Activated CD4-positive, alpha-beta T cell treated with anti-CD3 and anti-CD28 coated beads, Interleukin-2, amount 50 U/mL, for 48 hours (primary cell): ENCODE measurements around the gene VSIG10L2.
A peak's percentile ranks its signal among the peaks of the same experiment; 100 is the strongest.
"Not testable (repeated sequence)": the region's sequence is repeated elsewhere in the genome, so short reads cannot be mapped to it uniquely, and the experiment has no call there.

Source experiments
- DNase-seq, 2 experiments: peaks; one replicate each; pipeline ENCODE4 v3.0.0-alpha.2; 2020

Gene VSIG10L2

DNA sequence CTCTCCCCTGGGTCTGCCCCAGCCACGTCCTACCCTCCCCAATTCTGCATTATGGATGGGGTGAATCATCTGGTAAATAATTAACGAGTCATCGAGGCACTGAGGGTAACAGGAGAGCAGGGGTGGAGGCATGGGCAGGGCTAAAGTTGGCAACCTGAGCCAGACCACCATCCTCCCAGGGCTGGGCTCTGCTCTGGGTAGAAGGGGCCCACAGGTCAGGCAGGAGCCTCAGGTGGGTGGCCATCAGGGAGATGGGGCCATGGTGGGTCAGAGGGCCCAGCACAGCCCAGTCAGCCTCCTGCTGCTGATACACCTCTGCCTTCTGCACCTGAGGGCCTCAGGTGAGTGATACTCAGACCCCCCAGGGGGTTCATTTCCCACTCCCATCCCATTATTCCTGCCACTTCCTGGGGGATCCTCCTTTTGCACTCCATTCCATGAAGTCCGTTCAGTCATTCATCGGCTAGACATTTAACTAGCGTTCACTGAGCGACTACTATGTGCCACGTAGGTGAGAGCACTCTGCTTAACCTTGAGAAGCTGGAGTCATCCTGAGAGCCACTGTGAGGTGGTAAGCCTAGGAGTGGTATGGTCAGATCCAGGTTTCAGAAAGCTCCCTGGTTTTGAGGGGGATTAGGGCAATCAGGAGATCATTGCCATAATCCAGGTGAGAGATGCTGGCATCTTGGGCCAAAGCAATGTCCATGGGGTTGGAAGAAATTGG lies at the start of gene VSIG10L2:
TSS of gene VSIG10L2 (plus strand) at position 248 of the 724 bp plus-strand sequence. CDS start at position 260, 12 bp downstream.
- no peak for DNase-seq

DNA sequence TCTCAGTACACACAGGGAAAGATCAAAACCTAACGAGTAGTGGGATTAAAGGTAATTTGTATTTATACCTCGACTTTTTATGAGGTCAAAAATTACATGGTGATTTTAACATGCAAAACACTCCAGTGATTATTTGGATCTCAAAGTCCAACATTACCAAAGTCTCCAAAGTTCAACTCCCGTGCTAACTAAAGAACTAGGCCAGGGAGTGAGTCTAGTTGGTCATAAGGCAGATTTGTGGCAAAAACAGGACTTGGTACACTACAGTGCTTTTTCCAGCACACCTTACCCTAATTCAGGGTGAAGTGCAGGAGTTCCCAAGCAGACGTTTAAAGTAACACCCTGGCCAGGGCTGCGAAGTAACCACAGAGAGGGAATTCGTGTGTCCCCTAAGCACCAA lies 44.0 kb upstream of the VSIG10L2 start:
- DNase-seq = no peak

DNA sequence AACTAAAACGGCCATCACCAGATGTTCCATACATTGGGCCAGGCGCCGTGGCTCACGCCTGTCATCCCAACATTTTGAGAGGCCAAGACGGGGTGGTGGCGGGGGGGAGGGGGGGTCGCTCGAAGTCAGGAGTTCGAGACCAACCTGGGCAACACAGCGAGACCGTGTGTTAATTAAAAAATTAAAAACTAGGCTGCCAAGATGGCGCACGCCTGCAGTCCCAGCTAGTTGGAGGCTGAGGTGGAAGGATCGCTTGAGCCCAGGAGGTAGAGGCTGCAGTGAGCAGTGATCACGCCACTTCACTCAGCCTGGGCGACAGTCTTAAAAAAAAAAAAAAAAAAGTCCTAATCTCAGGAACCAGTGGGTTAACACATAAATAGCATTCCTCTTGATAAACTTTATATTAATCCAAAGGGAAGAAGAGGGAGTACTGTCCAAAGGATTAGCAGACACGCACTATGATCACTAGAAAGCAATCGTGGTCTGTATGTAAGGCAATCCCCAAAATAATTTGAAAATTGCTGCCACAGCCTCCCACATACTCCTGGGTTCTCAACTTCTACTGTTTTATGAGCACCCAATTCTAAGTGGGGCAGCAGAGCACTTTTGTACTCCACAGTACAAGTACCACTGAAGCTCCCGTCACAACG lies 43.4 kb upstream of the VSIG10L2 start:
- no peak for DNase-seq

DNA sequence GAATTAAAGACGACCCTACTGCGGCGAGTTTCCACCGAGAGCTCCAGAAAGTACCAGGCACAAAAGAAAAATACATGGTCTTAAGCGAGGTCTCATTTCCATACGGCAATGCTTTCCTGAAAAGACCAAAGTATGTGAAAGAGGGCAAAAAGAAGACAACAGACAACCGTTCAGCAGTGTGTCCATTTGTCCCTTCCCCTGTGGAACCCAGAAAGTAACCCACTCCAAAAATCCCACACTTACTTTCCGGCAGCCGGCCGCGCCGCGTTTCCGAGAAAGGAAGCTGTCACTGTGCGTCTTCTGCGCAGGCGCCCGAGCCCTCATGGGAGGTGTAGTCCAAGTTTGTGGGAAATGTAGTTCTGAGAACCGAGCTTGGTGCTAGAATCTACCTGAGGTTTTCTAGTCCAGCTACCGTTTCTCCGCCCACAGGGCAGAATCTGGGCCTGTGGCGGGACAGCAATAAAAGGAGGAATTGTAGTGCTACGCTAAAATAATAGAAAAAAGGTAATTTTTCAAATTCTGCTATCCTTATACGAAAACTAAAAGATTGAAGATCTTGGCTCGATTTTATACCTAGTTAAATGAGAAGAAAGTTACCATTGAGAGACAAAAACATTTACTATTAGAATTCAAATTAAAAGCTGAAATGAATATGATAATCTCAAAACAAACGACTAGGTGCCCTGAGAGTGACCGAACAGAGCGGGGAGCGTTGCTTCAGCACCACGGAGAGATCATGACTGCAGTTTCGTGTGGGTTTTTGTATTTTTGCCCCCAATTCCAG lies 42.7 kb upstream of the VSIG10L2 start, which contains the start of gene PUS3:
TSS of gene PUS3 (minus strand) at position 280 of the 784 bp plus-strand sequence. CDS start 6,922 bp downstream, outside the sequence.
- DNase-seq = peak; percentile 90 to 92

DNA sequence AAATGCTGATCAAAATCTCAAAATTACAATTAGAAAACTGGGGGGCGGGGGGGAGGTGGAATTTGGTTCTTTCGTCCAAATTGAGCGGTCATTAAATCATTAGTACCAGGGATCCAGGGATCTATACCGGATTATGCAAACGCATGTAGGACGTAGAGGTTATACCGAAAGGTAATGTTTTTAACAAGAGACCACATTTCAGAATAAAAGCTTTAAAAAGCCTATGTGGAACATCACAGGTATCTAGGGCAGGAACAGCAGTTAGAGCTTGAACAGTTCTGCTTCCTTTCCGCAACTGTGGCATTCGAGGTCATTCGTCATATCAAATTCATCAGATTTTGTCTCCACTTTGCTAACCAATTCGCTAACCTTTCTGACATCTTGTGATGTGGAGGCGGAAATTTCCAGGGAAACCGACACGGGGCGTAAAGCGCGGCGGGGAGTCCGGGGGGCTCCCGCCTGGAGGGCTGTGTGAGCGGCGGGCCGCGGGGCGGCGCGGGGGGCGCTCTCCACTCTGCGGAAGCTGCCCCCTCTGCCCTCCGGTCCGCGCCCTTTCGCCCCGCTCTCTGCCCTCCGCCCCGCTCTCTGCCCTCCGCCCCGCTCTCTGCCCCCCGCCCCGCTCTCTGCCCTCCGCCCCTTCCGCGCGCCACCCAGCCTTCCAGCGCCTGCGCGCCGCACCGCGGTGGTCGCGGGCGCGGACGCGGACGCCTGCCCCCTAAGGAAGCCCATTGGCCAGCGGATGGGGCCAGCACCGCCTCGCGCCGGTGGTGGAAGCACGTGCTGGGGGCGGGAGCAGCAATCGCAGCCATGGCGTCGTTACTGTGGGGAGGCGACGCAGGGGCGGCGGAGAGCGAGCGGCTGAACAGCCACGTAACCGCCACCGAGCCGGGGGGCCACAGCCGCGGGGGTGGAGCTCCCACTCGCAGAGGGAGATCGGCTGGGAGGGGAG lies 41.9 kb upstream of the VSIG10L2 start, which contains the start of gene DDX25:
TSS of gene DDX25 (plus strand) at position 798 of the 949 bp plus-strand sequence. CDS start at position 808, 10 bp downstream.
- DNase-seq = peak; percentile 6 to 8

DNA sequence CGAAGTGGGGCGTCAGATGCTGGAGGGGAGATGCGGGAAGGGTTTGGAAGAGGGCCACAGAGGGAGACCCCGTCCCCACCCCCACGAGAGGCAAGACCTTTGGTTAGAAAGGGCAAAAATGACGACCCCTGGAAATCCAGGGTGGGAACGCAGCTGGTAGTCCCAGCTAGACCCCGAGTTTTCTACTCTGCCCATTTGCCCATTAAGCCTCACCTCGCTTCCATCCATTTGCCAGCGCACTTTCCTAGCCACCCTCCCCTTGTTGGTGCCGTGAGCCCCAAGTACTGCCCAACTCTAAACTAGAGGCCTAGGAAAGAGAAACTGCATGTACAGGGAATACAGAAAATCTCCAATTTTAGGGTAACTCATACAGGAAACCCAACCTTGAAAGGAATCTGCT lies 41.2 kb upstream of the VSIG10L2 start:
- DNase-seq = no peak

DNA sequence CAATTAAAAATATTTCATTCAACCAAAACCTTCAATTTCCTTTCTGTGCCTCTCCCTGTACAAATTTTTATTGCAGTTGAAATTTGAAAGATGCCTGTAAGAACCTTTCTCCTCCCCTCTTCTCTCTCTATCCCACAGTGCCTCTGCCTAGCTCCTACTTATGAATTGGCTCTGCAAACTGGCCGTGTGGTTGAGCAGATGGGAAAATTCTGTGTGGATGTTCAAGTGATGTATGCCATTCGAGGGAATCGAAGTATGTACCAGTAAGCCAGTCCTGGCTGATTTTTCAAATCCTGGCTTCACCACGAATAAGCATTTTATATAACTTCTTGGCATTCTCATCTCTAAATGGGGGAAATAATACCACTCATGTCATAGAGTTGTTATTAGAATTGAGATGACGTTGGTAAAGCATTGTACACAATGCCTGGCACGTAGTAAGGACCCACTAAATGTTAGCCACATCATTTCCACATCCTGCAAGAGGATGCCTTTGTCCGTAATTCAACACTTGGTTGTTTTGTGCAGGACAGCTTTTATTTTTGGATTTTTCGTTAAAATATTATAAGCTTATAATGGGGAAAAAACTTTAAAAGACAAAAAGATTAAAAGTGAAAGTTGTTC lies 35.5 kb upstream of the VSIG10L2 start:
- DNase-seq = no peak

DNA sequence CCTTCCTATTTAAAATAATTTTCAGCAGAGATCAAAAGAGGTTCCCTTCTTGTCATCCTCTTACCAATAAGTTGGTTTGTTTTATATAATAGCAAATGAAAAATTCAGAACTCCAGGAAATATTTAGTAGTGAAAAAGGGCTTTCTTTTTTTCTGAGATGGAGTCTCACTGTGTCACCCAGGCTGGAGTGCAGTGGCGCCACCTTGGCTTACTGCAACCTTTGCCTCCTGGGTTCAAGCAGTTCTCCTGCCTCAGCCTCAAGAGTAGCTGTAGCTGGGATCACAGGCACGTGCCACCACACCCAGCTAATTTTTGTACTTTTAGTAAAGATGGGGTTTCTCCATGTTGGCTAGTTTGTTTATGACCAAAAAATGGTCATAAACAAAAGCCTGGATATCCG lies 31.2 kb upstream of the VSIG10L2 start:
- not testable (repeated sequence) for DNase-seq

DNA sequence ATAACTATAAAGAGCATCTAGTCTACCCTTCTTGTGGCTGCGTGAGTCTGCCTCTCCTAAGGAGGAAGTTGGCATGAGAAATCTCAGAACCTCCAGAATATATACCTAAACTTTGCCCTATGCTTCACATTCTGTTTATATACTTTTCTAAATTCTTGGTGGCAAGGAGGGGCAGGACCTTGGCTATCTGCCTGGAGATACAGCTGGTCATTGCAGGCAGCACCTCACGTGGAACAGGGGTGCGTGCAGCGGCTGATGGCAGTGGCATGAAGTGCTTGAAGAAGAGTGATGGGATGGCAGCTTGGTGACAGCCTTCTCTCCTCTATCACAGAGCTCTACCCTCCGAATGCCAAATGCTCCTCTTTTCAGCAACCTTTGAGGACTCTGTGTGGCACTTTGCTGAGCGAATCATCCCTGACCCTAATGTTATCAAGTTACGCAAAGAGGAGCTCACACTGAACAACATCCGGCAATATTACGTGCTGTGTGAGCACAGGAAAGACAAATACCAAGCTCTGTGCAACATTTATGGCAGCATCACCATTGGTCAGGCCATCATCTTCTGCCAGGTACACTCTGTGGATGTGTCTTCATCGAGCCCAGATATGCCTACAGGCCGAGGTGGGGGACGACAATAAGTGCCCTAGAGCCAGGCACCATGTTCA lies 29.0 kb upstream of the VSIG10L2 start:
- DNase-seq = no peak

DNA sequence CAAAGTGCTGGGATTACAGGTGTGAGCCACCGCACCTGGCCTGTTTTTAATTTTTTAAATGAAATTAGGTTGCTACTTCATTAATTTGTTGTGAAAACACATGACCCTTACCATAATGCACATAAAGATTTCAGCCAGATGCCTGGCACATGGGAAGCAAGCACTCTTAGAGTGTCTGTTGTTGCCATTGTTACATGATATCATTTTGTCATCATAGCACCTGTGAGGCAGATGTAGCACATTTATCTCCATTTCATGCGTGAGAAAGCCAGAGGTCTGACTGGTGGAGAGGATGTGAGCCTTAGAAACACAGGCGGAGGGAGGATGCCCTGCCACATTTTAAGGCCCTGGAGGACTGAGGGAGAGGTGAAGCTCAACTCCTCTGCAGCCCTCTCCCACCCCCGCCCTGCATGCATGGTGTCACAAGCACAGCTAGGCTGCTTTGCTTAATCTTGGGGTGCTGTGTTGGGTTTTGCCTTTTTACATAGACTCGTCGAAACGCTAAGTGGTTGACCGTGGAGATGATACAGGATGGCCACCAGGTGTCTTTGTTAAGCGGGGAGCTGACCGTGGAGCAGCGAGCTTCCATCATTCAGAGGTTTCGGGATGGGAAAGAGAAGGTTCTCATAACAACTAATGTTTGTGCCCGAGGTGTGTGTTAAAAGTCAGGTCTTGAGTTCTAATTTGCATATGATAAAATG lies 27.6 kb upstream of the VSIG10L2 start:
- DNase-seq = no peak

DNA sequence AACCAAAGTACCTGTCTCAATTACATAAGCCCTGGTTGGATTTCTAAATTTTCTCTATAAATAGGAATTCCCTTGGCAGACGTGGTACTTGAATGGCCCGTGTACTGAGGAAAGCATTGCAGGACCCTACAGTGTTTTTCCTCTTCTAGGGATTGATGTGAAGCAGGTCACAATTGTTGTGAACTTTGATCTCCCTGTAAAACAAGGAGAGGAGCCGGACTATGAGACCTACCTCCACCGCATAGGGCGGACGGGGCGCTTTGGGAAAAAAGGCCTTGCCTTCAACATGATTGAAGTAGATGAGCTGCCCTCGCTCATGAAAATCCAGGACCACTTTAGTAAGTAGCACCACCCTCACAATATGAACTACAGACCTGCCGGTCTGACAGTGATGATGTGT lies 24.8 kb upstream of the VSIG10L2 start:
- no peak for DNase-seq

DNA sequence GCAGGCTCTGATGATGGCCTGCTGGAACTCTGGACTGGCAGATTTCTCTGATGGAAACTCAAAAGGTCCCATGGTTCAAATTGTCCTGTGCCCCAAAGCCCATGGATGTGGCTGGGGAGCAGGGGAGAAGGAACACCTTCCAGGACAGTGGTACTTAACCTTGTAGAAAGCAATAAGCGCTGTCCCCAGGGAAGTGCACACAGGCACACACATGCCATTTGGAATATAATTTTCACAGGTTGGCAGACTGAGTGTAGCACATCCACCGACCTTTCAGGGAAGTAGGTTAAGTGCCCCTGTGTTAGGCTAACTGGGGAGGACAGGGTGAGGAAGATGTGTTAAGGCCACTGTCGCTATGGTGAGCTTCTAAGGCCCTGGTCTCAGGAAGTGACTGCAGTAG lies 23.7 kb upstream of the VSIG10L2 start:
- no peak for DNase-seq

DNA sequence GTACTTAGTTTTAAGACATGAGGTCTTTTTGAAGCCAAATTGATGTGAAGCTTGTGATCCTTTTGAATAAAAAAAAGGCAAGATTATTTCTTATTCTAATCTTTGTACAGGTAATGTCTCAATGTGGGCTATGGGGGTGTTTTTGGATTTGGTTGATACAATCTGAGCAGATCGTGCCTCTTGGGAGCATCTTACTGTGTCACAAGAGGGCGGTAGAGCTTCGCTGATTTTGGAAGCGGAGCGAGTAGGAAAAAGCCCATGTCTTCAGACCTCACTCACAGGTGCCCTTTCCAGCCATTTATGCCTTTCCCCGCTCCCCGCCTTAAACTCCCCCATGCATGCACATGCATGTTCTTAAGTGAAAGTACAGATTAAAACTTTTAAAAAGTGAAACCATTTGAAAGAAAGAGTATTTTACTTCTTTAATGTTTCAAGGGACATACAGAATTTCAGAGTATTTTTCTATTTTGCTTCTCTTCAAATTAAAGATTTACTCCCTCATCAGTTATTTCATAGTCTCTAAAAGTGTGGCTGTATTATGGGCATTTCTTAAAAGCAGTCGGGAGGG lies 22.7 kb upstream of the VSIG10L2 start:
- DNase-seq = peak; percentile 46 to 68

DNA sequence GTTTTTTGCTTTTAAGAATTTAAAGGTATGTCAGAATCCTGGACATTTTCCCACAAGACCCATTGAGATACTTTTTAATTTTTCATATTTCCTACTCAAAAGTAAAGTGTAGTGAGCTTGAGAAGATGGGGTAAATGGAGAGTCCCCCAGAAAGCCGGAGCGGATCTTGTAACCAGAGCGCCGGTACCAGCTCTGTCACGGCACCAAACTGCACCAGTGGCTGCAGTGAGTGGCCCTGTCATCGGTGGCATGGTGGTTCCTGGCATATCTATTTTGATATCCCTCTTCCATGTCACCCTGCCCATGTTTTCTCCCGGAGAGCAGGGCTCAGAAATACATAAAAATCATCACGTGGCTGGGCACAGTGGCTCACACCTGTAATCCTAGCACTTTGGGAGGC lies 22.2 kb upstream of the VSIG10L2 start:
- DNase-seq = no peak

DNA sequence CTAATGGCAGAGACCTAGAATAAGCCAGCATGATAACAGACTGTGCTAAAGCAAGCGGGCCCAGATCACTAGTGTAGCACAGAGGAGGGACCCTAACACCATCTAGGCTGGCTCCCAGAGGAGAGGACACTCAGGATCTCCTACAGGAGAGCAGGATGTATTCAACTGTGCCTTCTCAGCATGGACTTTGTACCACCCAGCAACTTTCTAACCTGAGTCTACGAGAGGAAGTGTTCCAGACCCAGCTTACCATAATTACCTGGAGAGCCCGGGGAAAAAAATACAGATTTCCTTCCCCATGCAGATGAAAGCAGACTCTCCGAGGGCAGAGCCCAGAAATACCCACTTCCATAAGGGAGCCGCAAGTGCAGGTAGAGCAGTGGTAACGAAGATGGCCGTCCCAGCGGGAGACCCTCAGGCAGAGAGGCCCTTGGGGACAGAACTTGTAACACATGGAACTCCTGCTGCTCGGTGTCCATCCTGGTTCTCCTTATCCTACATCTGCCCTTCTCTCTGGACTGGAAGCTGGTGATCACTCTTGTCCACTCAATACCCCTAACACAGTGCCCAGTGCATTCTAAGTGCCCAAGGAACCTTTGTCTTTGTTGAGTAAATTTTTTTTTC lies 21.3 kb upstream of the VSIG10L2 start:
- no peak for DNase-seq

DNA sequence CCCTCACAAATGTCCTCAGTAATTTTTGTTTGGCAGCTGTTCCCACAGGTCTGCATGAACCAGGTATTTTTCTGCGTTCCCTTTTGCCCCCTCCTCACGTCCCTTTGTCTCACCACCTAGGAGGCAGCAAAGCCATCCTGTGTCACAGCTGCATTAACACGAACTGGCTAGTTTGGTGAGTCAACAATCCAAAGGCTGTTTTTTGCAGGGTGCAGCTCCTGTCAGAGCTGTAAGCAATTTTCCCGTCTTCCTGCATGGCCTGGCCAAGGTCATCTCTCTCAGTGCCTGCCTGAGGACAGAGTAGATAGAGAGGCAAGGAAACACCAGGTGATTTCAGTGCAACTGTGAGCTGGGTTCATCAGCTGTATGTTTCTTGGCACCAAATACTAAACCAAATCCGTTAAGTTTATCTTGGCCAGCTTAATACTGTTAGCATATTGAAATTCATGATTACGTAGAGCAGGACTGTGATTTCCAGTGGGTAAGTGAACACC lies 20.6 kb upstream of the VSIG10L2 start:
- DNase-seq = no peak

DNA sequence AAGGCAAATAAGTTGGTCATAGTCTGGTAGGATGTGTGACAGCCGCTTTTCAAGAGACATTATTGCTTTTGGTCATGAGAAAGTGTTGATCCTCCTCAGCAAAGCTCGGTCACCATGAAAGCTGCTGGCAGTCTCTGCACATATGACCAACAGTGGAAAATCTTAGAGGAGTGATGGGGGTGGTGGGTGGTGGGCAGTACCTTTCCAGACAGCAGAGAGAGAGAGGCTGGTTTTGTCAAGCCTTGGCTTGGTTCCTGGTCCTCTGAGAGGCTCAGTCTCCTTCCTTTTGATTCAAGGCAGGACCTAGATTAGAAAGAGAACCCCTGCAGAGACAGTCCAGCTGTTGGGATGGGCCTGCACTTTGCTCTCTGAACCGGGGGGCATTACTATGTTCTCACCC lies 20.0 kb upstream of the VSIG10L2 start:
- DNase-seq = no peak

DNA sequence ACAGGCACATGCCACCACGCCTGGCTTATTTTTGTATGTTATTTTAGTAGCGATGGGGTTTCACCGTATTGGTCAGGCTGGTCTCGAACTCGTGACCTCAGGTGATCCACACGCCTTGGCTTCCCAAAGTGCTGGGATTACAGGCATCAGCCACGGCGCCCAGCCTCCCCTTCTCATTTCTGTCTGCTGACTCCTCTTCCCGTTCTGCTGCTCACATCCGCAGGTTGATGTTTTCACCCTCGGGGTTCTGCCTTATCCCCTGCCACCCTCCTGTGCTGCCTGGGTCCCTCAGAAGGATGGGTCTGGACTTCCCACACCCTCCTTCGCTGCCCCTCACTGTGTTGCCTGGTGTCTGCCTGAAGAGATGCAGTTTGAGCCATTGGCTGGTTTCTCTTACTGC lies 19.2 kb upstream of the VSIG10L2 start:
- DNase-seq = no peak

DNA sequence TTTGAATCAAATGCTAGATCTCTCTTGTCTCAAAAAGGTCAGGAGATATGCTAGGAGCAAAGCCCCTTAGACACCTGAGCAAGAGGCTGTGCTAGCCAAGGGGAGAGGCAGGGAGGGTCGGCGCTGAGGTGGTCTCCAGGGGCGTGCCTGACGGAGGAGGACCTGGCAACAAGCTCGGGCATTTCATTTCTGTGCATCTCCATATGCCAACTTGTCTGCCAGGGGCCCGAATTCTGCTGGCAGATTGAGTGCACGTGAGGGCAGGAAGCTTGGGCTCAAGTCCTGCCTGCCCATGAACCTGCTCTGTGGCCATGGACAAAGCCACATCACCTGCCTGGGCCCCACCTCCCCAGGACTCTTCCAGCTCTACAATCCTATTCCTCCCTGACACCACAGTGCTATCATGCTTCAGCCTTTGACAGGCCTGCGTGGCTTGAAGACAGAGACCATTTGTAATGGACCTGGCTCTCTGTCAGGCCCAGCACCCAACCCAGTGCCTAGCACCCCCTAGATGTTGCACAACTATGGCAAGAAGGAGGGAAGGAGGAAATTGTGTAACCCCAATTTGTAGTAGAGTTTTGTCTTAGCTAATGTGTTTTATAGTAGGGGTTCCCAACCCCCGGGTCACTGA lies 16.3 kb upstream of the VSIG10L2 start:
- no peak for DNase-seq
